Hepatocyte (in vitro differentiated cells): Measurements from ENCODE around the gene C6orf47. TPM values are rescaled to one million over a fixed set of nuclear protein-coding genes. Genes with fewer than 3 reads are reported as not detected.

Experiments
- DNase-seq: peaks from one replicate; pipeline ENCODE4 v3.0.0-alpha.2; 2016; ENCODE audit warnings: low spot score
- H2AFZ ChIP-seq: fragments of 200-600 bp; sonication (generic); 2 replicates; pipeline ENCODE4 v1.6.0; 2016; ENCODE audit warnings: antibody characterized with exemption, mild to moderate bottlenecking
- H3K27ac ChIP-seq: fragments of 200-600 bp; sonication (generic); 2 replicates; pipeline ENCODE4 v1.5.1; 2016; ENCODE audit warnings: mild to moderate bottlenecking
- H3K27me3 ChIP-seq: fragments of 200-600 bp; sonication (generic); 2 replicates; pipeline ENCODE4 v1.6.1; 2016
- H3K36me3 ChIP-seq: fragments of 200-600 bp; sonication (generic); replicated peaks from 2 replicates; pipeline ENCODE4 v1.5.1; 2016; ENCODE audit warnings: low read depth; ENCODE audit not compliant: insufficient read depth
- H3K4me1 ChIP-seq: fragments of 200-600 bp; sonication (generic); 2 replicates; pipeline ENCODE4 v1.5.1; 2016; ENCODE audit warnings: mild to moderate bottlenecking, moderate library complexity; ENCODE audit not compliant: insufficient read depth
- H3K4me2 ChIP-seq: fragments of 200-600 bp; sonication (generic); 2 replicates; pipeline ENCODE4 v1.6.0; 2016
- H3K4me3 ChIP-seq: fragments of 200-600 bp; sonication (generic); 2 replicates; pipeline ENCODE4 v1.5.1; 2016; ENCODE audit warnings: mild to moderate bottlenecking
- H3K79me2 ChIP-seq: fragments of 200-600 bp; sonication (generic); 2 replicates; pipeline ENCODE4 v1.6.0; 2017; ENCODE audit warnings: mild to moderate bottlenecking
- H3K9me2 ChIP-seq: fragments of 200-600 bp; sonication (generic); replicated peaks from 2 replicates; pipeline ENCODE4 v1.6.0; 2017; ENCODE audit warnings: mild to moderate bottlenecking; ENCODE audit not compliant: insufficient read depth
- H3K9me3 ChIP-seq: fragments of 200-600 bp; sonication (generic); 2 replicates; pipeline ENCODE4 v1.5.1; 2016; ENCODE audit warnings: low read depth, mild to moderate bottlenecking
- H4K20me1 ChIP-seq: fragments of 200-600 bp; sonication (generic); 2 replicates; pipeline ENCODE4 v1.6.0; 2016; ENCODE audit warnings: mild to moderate bottlenecking; ENCODE audit not compliant: insufficient read depth, poor library complexity, severe bottlenecking
- EZH2 ChIP-seq: fragments of 200-600 bp; sonication (generic); IDR thresholded peaks from 2 replicates; pipeline ENCODE4 v1.6.1; 2016; ENCODE audit warnings: antibody characterized with exemption, mild to moderate bottlenecking, borderline replicate concordance
- EZH2phosphoT487 ChIP-seq: fragments of 200-600 bp; sonication (generic); IDR thresholded peaks from one replicate; pipeline ENCODE4 v1.6.1; 2018; ENCODE audit warnings: antibody characterized with exemption, mild to moderate bottlenecking, low read depth, moderate library complexity; ENCODE audit not compliant: unreplicated experiment, severe bottlenecking
- WGBS: methylation state at CpG from one replicate; pipeline ENCODE4 v1.1.6; 2016; ENCODE audit warnings: low lambda C conversion rate; ENCODE audit errors: missing lambda C conversion rate; 5-methylcytosine and 5-hydroxymethylcytosine counted together
- polyA plus RNA-seq: library from polyadenylated mRNA; unstranded; fragments of >200 nt; fragmentation: Nextera tagmentation; extraction: Ambion mirVana; gene quantifications from 2 replicates; pipeline ENCODE4 v1.2.1, GENCODE V29; 2016
- total RNA-seq: library from RNA; depleted of rRNA; stranded (reverse); fragments of >200 nt; gene quantifications from 2 replicates; pipeline ENCODE4 v1.2.3, GENCODE V29; 2014
- TF ChIP-seq, protein P1 (sequence below): fragments of 200-600 bp; sonication (generic); IDR thresholded peaks from 2 replicates; pipeline ENCODE4 v1.5.1; 2016; ENCODE audit warnings: antibody characterized with exemption, mild to moderate bottlenecking; ENCODE audit not compliant: poor library complexity

C6orf47 gene
- total and polyA plus RNA-seq, 2 experiments from 2014 or later = 23.3 to 25.4 TPM

GRCh38 chr6:31655349-31656237, 5.0 kb downstream of the C6orf47 start, which contains the start of gene APOM:
TSS of gene APOM (plus strand) at chr6:31655894. CDS start at chr6:31655967, 73 bp downstream.
- Histone ChIP-seq H3K9me3 (no peaks in the 10 kb centered on the region), H3K9me2 (no peaks in the 10 kb centered on the region), H3K36me3 (no peaks in the 10 kb centered on the region), H3K4me3 (no peak within 1 kb of the TSS), H2AFZ (no peak within 1 kb of the TSS), H3K27me3 (no peaks in the 10 kb centered on the region), H3K4me1 (peaks cover 29% of the 10 kb centered on the region), H3K4me2 (peak within 1 kb of the TSS; percentile 53), H4K20me1 (peaks cover 13% of the 10 kb centered on the region), H3K79me2 (peaks cover 64% of the 10 kb centered on the region), H3K27ac (peak within 1 kb of the TSS; percentile 62)
- 68% methylated on average over 8 of the region's 8 CpGs for WGBS
- TF ChIP-seq EZH2phosphoT487 (no peak), EZH2 (no peak)
- TF ChIP-seq, protein P1, sequence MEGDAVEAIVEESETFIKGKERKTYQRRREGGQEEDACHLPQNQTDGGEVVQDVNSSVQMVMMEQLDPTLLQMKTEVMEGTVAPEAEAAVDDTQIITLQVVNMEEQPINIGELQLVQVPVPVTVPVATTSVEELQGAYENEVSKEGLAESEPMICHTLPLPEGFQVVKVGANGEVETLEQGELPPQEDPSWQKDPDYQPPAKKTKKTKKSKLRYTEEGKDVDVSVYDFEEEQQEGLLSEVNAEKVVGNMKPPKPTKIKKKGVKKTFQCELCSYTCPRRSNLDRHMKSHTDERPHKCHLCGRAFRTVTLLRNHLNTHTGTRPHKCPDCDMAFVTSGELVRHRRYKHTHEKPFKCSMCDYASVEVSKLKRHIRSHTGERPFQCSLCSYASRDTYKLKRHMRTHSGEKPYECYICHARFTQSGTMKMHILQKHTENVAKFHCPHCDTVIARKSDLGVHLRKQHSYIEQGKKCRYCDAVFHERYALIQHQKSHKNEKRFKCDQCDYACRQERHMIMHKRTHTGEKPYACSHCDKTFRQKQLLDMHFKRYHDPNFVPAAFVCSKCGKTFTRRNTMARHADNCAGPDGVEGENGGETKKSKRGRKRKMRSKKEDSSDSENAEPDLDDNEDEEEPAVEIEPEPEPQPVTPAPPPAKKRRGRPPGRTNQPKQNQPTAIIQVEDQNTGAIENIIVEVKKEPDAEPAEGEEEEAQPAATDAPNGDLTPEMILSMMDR = no peak
- DNase-seq = peak; percentile 66

GRCh38 chr6:31654574-31655348, 5.8 kb downstream of the C6orf47 start:
- Histone ChIP-seq H3K4me3 (no peak overlapping the region), H3K9me3 (no peaks in the 10 kb centered on the region), H3K27ac (peak overlapping the region; percentile 62), H3K4me1 (peaks cover 29% of the 10 kb centered on the region), H3K9me2 (no peaks in the 10 kb centered on the region), H4K20me1 (peaks cover 13% of the 10 kb centered on the region), H3K27me3 (no peaks in the 10 kb centered on the region), H3K79me2 (peaks cover 65% of the 10 kb centered on the region), H3K36me3 (no peaks in the 10 kb centered on the region), H2AFZ (no peak overlapping the region), H3K4me2 (peak overlapping the region; percentile 53)
- TF ChIP-seq EZH2 = no peak
- TF ChIP-seq, protein P1 = no peak
- no peak for TF ChIP-seq EZH2phosphoT487
- DNase-seq = no peak
- WGBS = 91% methylated on average over 8 of the region's 8 CpGs

DNA sequence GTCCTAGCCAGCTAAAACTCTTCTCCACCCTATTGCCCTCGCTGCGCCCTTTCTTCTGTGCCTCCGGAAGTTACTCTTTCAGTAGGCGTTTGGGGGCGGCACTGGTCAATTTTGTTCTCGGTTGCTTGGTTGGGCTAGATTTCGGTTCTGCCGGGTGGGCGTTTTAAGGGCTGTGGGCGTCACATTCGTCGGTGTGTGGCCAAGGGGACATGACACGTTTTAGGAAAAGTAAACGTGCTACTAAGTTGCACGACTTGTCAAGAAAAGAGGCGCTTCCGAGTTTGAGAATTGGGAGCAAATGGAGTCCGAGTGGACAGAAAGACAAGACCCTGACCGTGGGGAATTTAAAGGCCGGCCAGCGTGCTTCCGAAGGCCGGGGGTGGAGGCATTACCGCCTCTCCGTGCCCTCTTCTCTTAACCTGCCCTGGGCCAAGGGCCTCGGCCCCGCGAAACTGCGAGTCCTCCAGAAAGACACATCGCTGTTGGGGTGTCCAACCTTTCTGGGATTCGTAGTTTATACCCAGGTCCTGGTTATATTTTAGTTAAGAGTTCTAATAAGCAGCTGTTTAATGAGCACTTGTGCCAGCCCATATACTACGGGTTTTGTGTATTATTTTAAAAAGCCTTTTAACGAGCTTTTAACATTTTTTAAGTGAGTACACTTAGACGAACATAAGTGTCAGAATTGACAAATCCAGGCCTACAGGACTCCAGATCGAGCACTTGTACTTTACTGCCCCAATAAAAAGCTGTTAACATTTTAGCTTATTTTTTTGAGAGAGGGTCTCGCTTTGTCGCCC, 7.5 kb downstream of the C6orf47 start:
- Histone ChIP-seq H2AFZ (peak overlapping the region; percentile 47), H3K79me2 (peaks cover 62% of the 10 kb centered on the region)

More for the DNA sequence above, 7.5 kb downstream of the C6orf47 start:
- Histone ChIP-seq H3K4me1 (peaks cover 15% of the 10 kb centered on the region), H3K9me2 (no peaks in the 10 kb centered on the region), H3K4me3 (peak overlapping the region; percentile 49), H4K20me1 (no peaks in the 10 kb centered on the region), H3K36me3 (no peaks in the 10 kb centered on the region), H3K27me3 (no peaks in the 10 kb centered on the region), H3K27ac (peak overlapping the region; percentile 99), H3K4me2 (peak overlapping the region; percentile 87), H3K9me3 (no peaks in the 10 kb centered on the region)
- WGBS = 12% methylated on average over 37 of the region's 37 CpGs
- DNase-seq = peak; percentile 92
- TF ChIP-seq, protein P1 = peak; percentile 12
- no peak for TF ChIP-seq EZH2
